Choroid plexus epithelial cell (primary cell): ENCODE results near the gene IRAK1.
A peak's percentile ranks its signal among the peaks of the same experiment; 100 is the strongest.

Experiments used
- DNase-seq: peaks from one replicate; pipeline ENCODE4 v3.0.0-alpha.2; 2010; ENCODE audit warnings: low read depth
- H3K4me3 ChIP-seq: 2 replicates; pipeline ENCODE4 v1.5.1; 2011; ENCODE audit warnings: low read depth, mild to moderate bottlenecking, control low read depth, low read length, moderate library complexity
- CTCF ChIP-seq: conservative IDR thresholded peaks from 2 replicates; pipeline ENCODE4 v1.5.1; 2011; ENCODE audit warnings: low read depth, mild to moderate bottlenecking, control low read depth, inconsistent platforms, low read length, moderate library complexity

Gene IRAK1

GRCh38 chrX:153991013-153991580, 28.6 kb downstream of the IRAK1 start:
- no peak for DNase-seq

GRCh38 chrX:153989973-153990655, 29.6 kb downstream of the IRAK1 start:
- no peak for DNase-seq
- no peak overlapping the region for H3K4me3 ChIP-seq
- TF ChIP-seq CTCF = no peak

More at GRCh38 chrX:153991013-153991580, 28.6 kb downstream of the IRAK1 start:
- no peak overlapping the region for H3K4me3 ChIP-seq
- TF ChIP-seq CTCF = no peak

- no peak for TF ChIP-seq CTCF
- H3K4me3 ChIP-seq = no peak overlapping the region
- no peak for DNase-seq
Observed at GRCh38 chrX:153988493-153988892, 31.2 kb downstream of the IRAK1 start.

GRCh38 chrX:153984351-153985178, 35.1 kb downstream of the IRAK1 start:
- no peak for DNase-seq
- no peak overlapping the region for H3K4me3 ChIP-seq
- TF ChIP-seq CTCF = no peak

GRCh38 chrX:153983321-153983801, 36.3 kb downstream of the IRAK1 start:
- TF ChIP-seq CTCF = no peak
- no peak overlapping the region for H3K4me3 ChIP-seq
- no peak for DNase-seq

- peak; percentile 94 for DNase-seq
- no peak for TF ChIP-seq CTCF
- H3K4me3 ChIP-seq = no peak overlapping the region
Observed at GRCh38 chrX:153981771-153982533, 37.8 kb downstream of the IRAK1 start.
